Ramos (cell line): ENCODE results near the gene MTMR12.

ENCODE experiments used
- in situ Hi-C: fragments of 300-500 bp; cut with MboI; formaldehyde crosslinking; loops from one replicate; pipeline ENCODE4 v1.14.3; 2022; ENCODE audit warnings: low sequenced_read_pairs; ENCODE audit not compliant: unreplicated experiment

Gene MTMR12

DNA sequence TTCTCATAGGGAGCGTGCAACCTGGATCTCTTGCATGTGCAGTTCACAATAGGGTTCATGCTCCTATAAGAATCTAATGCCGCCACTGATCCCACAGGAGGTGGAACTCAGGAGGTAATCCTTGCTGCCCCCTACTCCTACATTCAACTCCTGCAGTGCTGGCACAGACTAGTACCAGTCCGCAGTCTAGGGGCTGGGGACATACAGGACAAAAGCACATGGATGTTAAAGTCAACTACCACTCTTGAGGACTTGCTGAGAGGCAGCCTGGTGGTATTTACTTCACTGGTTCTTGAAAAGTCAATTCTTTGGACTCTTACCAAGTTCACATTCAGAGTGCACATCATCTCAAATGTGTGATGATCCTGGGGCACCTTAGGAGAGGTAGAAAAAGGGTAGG, 33.0 kb downstream of the MTMR12 start:
- in situ Hi-C loops: no loop called here

GRCh38 chr5:32279223-32279622, 33.5 kb downstream of the MTMR12 start:
- in situ Hi-C loops: no loop called here

- in situ Hi-C loops: no loop called here
These were observed 34.3 kb downstream of the MTMR12 start for GRCh38 chr5:32278406-32278805.

DNA sequence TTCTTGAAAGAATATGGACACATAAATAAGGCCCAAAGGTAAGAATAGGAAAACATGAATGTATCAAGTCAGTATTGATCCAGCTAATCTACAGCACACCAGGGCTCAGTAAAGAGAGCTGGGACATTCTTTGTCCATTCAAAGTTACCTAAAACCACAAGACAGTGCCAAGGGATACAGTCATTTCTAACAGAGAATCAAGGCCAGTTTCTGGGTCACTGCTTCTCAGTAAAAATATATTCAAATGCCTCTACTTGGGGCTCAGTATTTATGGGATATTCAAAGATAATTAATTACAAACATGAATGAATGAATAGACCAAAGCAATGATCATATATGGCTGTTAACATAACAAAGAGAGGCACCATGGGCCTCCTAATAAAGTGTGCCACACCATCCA, 34.9 kb downstream of the MTMR12 start:
- in situ Hi-C loops: no loop called here

DNA sequence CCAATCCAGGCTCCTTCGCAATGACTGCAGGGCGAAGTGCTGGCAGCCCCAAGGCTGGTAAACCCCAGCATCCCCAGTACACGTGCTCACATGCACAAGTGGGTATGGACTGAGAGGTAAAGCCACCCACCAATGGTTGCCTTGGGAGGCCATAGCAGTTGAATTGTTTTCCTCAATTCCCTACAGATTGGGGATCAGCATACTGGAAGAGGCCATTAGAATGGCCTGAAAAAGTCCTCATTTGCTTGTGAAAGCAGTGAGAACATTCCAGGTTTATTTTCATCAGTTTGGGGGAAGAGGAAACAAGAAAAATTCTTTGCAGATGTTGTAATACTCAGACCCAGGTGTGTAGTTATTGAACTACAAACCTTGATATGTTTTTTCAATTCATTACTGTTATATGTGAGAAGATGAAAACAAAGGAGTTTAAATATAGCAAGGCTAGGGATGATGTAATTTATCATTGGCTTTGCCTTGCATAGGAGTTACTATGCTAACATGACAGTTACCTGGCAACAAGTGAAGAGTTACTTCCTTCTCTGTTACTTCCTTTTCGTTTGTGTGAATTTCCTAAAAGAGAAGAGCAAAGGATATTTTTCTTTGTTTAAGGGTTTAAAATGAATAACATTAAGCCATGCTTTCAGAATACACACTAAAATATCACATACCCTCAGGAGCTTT, 36.4 kb downstream of the MTMR12 start:
- in situ Hi-C loops: no loop called here

- in situ Hi-C loops: no loop called here
These were observed 37.4 kb downstream of the MTMR12 start for GRCh38 chr5:32275396-32275741.

DNA sequence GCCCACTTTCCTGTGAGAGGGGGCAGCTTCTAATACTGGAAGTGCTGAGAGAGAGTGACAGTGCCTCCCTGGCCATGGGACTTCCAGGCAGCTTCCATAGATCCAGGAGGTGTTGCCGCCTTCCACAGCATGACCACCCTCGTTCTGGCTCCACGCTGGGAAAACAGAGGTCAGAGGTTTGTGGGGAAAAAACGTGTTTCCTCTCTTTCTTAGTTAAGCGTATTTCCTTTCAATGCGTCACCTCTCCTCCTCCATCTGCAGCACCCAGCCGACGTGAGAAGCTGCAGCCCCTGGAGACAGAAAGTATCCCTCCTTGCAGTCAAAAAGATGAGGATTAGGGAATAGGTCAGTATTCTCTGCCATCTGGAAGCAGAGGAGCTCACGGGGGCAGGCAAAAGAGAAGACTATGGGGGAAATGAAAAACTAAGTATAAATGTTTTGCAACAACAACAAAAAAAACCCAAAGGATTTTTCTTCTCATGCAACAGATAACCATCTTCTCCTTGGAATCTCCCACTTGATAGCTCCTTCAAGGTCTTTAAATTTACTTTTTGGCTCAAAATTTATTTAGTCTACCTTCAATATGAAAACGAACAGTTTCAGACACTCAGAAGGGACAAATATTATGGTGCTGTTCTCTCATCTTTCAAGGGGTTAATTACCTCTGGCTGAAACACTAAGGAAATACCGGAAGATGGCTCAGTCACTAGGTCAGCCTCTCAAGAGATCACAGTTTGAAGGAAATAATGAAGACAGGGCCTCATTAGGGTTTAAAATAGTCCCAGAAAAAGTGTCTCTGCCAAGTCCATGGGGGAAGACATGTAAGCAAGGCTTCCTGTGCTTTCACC, 38.0 kb downstream of the MTMR12 start:
- in situ Hi-C loops: no loop called here

GRCh38 chr5:32273821-32274220, 38.9 kb downstream of the MTMR12 start:
- in situ Hi-C loops: no loop called here

GRCh38 chr5:32272746-32273145, 40.0 kb downstream of the MTMR12 start:
- in situ Hi-C loops: no loop called here

- in situ Hi-C loops: no loop called here
These were observed 41.8 kb downstream of the MTMR12 start for GRCh38 chr5:32270946-32271345.

- in situ Hi-C loops: no loop called here
These were observed 42.6 kb downstream of the MTMR12 start for GRCh38 chr5:32270178-32270577.

DNA sequence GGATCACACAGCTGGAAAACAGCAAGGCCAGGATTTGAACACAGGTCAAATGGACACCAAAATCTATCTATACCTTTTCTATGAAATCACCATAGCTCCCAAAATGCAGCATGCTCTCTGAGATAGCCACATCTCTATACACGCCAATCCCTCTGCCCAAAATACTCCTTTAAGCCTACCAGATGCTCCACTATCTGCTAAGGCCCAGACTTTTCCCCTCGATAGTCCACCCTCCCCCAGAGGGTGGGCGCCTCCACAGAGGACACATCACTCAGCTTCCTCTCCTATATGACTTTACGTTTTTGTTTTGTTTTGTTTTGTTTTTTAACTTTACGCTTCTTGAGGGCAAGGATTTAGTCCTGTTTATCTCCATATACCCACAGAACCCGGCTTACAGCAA, 46.8 kb downstream of the MTMR12 start:
- in situ Hi-C loops: no loop called here

- in situ Hi-C loops: no loop called here
These were observed 47.7 kb downstream of the MTMR12 start for GRCh38 chr5:32264957-32265572.

DNA sequence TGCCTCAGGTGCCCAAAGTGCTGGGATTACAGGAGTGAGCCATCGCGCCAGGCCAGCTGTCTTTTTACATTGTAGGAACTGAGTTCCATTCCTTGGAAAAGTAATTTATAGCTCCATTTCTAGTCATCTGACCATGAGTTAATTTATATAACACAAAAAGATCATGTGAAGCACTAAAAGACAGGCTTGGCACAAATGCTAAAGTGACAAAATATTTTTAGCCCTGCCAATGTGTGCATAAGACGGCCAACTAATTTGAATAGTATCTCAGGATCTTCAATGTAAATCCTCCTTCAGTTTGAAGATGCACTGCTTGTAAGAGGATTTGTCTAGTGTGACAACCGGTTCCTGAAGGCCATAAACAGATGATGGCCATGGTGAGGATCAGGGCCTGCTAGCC, 49.1 kb downstream of the MTMR12 start:
- in situ Hi-C loops: no loop called here

DNA sequence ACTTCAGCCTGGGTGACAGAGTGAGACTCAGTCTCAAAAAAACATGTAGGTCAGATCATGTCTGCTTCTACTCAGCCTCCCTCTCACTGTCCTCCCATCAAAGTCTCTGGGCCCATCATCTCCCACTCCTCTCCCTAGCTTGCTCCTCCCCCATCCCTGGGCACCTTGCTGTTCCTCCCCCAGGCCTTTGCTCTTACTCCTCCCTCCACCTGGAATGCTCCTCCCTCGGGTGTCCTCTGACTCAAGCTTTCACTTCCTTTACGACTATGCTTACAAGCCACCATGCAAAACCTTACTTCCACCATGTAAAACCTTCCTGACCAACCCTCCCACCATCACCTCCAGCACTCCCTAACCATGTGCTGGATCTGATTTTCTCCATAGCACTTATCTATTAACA, 51.5 kb downstream of the MTMR12 start:
- in situ Hi-C loops: no loop called here

GRCh38 chr5:32259033-32259432, 53.7 kb downstream of the MTMR12 start:
- in situ Hi-C loops: no loop called here

DNA sequence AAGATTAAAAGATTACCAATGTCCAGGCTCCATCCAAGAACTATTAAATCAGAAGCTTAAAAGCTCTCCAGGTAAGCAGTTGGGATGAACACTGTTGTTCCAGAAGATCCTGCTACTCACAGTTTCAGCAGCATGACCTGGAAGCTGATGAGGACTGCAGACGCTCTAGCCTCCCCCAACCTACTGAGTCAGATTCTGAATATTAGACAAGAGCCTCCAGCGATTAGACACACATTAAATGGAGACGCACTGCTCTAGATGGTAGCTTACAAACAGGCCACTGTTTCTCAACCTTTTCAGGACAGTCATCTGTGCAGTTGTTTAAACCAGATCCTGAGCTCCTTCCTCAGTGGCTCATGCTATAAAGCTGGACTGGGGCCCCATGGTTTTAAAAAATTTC, 54.3 kb downstream of the MTMR12 start:
- in situ Hi-C loops: no loop called here

GRCh38 chr5:32255540-32255900, 57.2 kb downstream of the MTMR12 start:
- in situ Hi-C loops: no loop called here

DNA sequence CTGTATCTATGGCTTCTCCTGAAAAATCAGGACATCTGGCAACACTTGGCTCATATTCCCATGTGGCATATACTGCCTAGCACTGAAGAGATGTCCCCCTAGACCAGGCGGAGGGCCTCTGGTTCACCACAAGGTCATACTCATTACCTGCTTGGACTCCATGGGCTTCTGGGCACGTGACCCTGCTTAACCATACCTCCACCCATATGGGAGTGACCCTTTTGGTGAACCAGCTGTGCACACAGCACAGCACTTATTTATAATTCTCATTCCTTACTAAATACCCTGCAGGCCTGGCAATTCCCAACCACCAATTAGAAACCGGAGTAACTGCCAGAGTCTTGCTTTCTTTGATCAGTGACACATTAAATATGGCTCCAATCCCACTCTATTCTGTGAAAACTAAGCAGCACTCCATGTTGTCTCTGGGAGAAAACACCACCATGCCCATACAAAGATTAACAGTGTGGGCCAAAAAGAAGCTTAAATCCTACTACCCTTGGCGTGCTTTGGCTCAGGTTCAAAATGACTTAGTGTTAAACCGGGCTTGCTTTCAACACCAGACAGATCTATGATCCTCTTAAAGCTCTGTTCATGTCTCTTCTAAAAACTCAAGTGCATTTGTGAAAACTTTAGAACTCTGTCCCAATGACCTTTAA, 57.7 kb downstream of the MTMR12 start:
- in situ Hi-C loops: no loop called here

DNA sequence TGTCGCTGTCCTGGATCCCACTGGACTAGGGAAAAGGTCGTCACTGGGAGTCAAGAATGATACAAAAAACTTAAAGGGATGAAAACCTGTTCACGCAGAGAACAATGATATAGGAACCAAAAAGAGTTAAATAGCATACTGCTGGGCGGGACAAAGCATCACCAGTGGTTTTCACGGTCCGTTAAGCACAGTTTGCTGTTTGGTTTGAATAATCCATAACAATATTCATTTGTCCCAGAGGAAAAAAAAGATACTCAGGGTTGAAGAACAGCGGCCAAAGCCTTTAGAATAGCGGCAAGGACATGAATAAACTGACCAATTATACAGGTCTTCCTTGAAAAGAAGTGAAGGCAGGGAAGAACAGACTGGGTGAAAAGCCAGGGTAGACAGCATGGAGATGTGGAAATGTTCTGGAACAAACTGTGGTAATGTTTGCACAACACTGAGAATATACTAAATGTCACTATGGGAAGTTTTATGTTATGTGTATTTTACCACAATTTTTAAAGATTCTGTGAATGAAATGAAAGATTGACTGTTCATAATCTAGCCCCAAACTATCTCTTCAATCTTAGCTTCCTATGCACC, 60.8 kb downstream of the MTMR12 start:
- in situ Hi-C loops: no loop called here

- in situ Hi-C loops: loop anchor here (25.0 kb wide), 1 partner anchor 363 kb away; no protein-coding TSS in a partner anchor
These were observed 63.1 kb downstream of the MTMR12 start for GRCh38 chr5:32249668-32250067.
